GM21717 (cell line): Measurements from ENCODE around the gene PLEKHM2.
"Not testable (repeated sequence)": the region's sequence is repeated elsewhere in the genome, so short reads cannot be mapped to it uniquely, and the experiment has no call there.

Experiments used
- ATAC-seq: cut with Tn5 transposase; IDR thresholded peaks from one replicate; pipeline ENCODE4 v1.9.1; 2021; ENCODE audit warnings: mild to moderate bottlenecking, moderate library complexity; ENCODE audit not compliant: unreplicated experiment

The PLEKHM2 gene, protein sequence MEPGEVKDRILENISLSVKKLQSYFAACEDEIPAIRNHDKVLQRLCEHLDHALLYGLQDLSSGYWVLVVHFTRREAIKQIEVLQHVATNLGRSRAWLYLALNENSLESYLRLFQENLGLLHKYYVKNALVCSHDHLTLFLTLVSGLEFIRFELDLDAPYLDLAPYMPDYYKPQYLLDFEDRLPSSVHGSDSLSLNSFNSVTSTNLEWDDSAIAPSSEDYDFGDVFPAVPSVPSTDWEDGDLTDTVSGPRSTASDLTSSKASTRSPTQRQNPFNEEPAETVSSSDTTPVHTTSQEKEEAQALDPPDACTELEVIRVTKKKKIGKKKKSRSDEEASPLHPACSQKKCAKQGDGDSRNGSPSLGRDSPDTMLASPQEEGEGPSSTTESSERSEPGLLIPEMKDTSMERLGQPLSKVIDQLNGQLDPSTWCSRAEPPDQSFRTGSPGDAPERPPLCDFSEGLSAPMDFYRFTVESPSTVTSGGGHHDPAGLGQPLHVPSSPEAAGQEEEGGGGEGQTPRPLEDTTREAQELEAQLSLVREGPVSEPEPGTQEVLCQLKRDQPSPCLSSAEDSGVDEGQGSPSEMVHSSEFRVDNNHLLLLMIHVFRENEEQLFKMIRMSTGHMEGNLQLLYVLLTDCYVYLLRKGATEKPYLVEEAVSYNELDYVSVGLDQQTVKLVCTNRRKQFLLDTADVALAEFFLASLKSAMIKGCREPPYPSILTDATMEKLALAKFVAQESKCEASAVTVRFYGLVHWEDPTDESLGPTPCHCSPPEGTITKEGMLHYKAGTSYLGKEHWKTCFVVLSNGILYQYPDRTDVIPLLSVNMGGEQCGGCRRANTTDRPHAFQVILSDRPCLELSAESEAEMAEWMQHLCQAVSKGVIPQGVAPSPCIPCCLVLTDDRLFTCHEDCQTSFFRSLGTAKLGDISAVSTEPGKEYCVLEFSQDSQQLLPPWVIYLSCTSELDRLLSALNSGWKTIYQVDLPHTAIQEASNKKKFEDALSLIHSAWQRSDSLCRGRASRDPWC

GRCh38 chr1:15684042-15684461 lies at the start of gene PLEKHM2:
PLEKHM2 (plus strand) TSS chr1:15684320; CDS start chr1:15684559, 239 bp downstream.
- ATAC-seq, result no peak

DNA sequence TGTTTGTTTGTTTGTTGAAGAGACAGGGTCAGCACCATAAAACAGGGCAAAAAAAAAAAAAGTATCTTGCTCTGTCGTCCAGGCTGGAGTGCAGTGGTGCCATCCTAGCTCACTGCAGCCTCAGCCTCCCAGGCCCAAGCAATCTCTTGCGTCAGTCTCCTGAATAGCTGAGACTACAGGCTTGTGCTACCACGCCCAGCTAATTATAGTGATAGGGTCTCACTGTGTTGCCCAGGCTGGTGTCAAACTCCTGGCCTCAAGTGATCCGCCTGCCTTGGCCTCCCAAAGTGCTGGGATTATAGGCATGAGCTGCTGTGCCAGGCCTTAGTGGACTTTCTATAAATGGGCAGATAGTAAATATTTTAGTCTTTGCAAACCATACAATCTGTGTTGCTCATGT lies 47.7 kb upstream of the PLEKHM2 start:
- no peak for ATAC-seq

- no peak for ATAC-seq
These were observed 46.3 kb upstream of the PLEKHM2 start for GRCh38 chr1:15637826-15638225.

GRCh38 chr1:15639262-15639661 lies 44.9 kb upstream of the PLEKHM2 start:
- no peak for ATAC-seq

DNA sequence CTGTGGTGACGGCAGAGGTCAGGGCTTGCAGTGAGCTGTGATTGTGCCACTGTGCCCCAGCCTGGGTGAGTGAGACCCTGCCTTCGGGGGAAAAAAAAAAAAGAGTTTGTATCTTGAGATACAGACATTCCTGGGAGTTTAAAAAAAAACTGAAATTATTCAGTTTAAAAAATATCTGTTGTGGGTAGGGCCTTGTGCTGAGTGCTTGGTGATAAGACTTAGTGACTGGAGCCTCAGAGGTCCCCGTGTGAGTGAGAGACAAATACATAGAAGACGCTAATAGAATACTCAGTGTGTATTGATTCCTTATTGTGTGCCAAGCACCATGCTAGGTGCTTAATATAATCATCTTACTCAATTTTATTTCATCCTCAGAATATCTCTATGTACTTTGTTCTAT lies 44.2 kb upstream of the PLEKHM2 start:
- ATAC-seq, result no peak

DNA sequence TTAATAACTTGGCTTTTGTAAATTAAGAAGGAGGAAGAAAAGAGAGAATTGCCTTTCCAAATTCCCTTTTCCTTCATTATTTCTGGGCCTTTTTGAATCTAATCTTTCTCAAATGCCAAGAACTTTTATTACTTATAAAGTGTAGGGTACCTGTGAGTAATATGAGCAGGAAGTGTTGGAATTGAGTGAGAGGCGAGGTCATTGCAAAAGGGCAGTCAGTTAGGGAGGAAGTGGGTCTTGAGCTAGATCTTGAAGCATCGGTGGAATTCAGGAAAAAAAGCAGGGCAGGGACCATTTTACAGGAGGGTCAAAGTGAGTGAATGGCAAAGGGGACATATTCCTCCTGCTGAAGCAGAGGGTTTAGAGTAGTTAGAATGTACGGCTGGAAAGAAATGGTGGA lies 43.5 kb upstream of the PLEKHM2 start:
- no peak for ATAC-seq

DNA sequence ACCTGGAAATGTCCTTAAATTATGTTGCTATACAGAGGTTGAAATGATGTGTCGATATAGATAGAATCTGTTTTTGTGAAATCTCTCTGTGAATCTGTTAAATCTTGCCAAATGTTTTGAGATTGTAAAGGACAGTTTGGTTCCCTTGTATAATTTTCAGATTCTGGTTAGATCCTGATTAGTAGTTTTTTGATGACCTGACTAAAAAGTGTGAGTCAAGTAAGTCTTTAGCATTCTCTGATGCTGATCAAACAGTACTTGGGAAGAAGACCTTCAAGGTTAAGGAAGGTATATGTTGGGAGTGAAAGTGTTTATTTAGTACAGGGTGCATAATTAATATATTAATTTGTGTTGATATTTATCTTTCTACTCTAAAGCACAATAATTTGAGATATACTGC lies 34.2 kb upstream of the PLEKHM2 start:
- no peak for ATAC-seq

DNA sequence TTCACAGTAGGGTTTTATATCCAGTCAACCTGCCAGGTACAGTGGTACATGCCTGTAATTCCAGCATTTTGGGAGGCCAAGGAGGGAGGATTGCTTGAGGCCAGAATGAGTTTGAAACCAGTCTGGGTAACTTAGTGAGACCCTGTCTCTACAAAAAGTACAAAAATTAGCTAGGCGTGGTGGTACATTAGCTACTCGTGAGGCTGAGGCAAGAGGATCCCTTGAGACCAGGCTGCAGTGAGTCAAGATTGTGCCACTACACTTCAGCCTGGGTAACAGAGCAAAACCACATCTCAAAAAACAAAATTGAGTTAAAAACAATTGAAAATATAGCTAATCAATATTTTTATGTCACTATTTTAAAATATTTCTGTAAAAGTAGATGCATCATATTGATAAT lies 33.7 kb upstream of the PLEKHM2 start:
- no peak for ATAC-seq

GRCh38 chr1:15652130-15652529 lies 32.0 kb upstream of the PLEKHM2 start:
- ATAC-seq, result not testable (repeated sequence)

DNA sequence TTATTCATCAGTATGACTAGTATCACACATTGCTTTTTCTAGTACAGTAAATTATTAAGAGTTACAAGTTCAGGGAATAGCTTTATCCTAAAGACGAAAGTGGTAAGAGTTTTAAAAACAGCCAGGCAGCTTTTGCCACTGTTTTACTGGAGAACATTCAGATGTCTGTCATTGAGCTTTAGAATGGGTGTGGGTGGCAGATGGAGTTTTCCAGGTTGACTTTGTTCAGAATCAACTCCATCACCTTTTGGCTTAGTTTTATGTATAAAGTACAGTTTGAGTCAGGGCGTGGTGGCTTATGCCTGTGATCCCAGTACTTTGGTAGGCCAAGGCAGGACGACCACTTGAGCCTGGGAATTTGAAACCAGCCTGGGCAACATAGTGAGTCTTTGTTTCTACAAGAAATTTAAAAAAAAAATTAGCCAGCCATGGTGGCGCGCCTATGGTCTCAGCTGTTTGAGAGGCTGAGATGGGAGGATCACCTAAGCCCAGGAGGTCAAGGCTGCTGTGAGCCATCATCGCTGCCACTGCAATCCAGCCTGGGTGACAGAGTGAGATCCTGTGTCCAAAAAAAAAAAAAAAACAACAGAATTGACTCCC lies 29.9 kb upstream of the PLEKHM2 start:
- no peak for ATAC-seq

DNA sequence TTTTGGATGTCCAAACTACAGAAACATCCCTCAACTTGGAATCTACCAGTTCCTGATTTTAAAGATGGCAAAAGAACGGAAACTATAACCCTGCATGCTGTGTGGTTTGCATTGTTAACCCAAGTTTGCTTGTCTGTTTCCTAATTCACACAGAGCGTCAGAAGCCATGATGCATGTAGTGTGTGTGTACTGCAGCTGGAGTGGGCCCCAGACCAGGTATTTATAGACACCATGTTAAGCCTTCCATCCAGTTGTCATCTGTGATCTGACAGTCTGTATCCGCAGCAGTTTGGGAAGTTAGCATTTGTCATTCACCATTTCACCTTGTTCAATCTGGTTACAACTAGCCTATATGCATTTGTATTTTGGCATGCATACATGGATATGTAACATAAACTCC lies 27.7 kb upstream of the PLEKHM2 start:
- no peak for ATAC-seq

DNA sequence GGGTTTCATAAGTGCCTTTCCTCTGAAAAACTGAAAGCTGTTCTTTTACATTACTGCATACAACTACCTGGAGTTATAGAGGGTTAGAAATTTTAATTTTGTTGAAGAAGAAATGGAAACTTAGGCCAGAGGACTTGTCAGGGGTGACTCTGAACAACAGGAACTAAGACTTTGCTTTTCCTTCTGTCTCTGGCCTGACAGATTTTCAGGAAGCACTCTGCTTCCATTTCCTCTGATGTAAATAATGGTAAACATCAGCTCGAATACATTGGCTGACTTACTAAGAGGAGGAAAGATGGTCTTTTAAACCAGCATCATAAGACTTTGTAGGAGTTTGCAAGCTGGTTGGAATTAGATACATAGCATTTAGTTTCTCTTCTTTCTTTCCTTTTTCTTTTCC lies 27.1 kb upstream of the PLEKHM2 start:
- ATAC-seq, result no peak

- no peak for ATAC-seq
These were observed 24.0 kb upstream of the PLEKHM2 start for GRCh38 chr1:15660151-15660550.

DNA sequence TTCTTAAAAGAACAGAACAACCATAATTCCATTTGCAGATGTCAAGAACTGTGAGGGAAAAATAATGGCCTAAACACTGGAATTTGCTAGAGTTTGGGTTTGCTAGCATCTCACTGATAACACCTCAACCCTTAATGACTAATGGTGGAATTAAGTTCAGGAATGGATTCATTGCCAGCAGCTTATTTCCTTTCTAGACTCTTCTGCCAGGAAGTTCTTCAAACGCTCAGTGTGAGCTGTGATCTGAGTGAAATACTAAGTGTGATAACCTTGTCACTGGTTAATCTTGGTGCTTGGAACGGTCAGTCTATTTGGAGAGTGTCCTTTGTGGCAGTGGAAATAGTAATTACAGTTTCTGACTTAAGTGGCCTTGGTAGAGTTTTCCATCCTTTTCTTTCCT lies 21.6 kb upstream of the PLEKHM2 start:
- no peak for ATAC-seq

DNA sequence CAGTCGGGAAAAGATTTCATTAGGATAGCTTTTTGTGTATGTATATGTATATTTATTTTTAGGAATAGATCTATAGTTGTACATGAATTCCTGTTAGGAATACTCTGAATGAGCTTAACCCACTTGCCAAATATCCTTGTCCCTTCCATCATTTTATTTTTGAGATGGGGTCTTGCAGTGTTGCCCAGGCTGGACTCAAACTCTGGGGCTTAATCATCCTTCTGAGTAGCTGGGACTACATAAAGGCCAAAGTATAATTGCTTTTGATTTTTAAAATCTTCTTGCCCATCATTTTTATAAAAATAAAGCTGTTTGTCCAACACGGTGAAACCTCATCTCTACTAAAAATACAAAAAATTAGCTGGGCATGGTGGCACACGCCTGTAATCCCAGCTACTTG lies 20.2 kb upstream of the PLEKHM2 start:
- no peak for ATAC-seq

DNA sequence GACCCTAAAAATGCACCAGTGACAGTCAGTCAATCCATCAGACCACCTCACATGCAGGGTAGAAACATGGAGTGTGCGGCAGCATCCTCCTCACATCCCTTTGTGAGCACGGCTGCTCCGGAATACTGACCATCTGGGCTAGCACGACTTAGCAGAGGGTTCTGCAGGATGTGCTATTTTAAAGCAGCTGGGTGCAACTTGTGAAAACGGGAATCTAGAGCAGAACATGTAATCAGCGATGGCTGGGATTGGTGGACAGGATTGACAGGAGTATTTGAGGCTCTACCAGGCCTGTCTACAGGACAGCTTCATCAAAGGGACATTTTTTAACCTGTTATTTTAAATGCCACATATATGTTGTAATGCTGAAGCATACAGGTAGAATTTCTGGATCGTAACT lies 16.8 kb upstream of the PLEKHM2 start:
- ATAC-seq, result no peak

DNA sequence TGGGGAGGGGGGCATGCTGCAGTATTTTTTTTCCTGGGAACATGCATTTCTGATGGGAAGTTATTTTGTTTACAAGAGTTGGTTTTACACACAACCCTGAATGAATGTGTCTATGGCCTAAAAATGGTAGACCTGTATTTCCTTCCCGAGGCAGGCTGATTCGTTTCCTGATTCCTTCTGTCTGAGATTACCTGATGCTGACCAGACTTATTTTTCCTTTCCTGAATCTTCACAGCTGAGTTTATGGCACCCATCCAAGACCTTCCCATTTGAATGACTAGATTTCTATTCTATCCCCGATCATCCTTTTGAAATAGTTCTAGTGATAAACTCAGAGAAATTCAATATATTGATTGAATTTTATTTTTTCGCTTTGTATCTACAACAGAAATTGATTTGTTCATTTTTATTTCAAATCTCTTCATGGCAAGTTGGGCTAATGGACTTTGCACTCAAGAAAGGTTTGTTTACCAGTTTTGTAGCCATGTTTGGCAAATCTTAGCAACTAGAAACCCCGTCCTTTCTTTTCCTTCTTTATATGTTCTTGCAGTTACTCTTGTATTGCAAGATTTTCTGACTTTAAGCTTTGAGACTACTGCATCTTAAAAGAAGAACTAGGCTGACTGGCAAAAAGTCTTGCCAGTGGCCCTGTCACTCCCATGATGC lies 15.9 kb upstream of the PLEKHM2 start:
- no peak for ATAC-seq

DNA sequence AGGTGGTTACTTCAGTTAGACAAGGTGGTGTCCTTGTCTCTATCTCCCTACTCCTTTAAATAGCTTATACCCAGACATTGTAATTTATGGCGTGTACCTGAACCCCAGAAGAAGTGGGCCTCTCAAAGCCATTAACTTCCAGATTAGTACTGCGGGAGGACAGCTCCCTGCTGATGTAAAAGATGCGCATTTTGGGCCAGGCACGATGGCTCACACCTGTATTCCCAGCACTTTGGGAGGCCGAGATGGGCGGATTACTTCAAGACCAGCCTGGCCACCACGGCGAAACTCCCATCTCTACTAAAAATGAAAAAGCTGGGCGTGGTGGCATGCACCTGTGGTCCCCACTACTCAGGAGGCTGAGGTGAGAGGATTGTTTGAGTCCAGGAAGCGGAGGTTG lies 15.0 kb upstream of the PLEKHM2 start:
- ATAC-seq, result no peak

GRCh38 chr1:15669864-15670263 lies 14.3 kb upstream of the PLEKHM2 start:
- no peak for ATAC-seq

DNA sequence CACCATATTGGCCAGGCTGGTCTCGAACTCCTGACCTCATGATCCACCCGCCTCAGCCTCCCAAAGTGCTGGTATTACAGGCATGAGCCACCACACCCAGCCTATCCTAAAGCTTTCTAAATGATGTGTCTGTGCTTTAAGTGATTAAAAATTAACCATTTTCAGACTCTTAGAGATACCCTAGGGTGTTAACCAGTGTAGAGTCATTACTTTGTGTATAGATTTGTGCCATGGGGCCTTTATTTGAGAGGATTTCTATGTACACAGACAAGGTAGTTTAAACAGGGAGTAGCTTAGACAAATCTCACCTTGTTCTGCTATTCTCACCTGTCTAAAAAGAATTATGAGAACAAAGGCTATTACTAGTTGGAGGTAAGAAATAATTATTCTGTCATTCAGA lies 12.7 kb upstream of the PLEKHM2 start:
- no peak for ATAC-seq
